ENCODE measurements around the gene DCAF12L2.
"Not testable (repeated sequence)": the region's sequence is repeated elsewhere in the genome, so short reads cannot be mapped to it uniquely, and the experiment has no call there.

The DCAF12L2 gene
- 0 to 0.33 (median 0) reads per million in 17 experiments for total RNA-seq

DNA sequence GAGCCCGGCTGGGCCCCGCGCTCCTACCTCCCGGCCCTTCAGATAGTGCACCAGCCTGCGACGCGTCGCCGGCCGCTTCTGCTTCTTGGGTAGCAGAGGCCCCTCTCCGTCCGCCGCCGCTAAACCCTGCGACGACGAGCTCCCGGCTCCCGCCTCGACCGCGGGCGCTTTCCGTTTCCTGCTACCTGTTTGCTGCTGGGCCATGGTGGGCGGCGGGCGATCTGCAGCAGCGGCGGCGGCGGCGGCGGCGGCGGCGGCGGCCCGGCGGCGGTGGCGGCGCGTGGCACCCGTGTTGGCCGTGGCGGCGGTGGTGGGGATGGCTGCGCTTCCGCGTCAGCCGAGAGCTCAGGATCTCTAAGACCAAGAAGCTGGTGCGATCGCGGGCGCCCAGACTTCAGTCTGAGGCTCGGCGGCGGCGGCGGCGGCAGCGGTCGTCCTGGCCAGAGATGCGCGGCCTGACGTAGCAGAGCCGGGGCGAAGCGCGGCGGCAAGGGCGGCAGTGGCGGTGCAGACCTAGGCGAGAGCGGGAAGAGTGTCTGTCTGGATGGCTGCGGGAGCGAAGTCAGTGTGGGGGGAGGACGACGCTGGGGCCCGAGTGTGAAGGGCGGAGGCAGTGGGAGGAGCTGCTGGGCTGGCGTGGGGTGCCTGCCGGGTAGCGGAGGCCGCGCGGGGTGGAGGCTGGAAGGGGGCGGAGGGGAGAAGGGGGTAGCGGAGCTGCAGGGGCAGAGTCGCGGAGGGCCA, at the start of gene DCAF12L2:
Gene DCAF12L2 (minus strand): TSS at position 569 of the 741 bp plus-strand sequence. CDS start 365 bp downstream, at position 204.
- no peak for DNase-seq

DNA sequence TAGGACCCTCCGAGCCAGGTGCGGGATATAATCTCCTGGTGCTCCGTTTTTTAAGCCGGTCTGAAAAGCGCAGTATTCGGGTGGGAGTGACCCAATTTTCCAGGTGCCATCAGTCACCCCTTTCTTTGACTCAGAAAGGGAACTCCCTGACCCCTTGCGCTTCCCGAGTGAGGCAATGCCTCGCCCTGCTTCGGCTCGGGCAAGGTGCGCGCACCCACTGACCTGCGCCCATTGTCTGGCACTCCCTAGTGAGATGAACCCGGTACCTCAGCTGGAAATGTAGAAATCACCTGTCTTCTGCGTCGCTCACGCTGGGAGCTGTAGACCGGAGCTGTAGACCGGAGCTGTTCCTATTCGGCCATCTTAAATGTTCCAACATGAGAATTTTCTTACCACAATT, 24.8 kb upstream of the DCAF12L2 start:
- not testable (repeated sequence) for DNase-seq

GRCh38 chrX:126177133-126177840, 11.2 kb upstream of the DCAF12L2 start:
- DNase-seq = no peak

DNA sequence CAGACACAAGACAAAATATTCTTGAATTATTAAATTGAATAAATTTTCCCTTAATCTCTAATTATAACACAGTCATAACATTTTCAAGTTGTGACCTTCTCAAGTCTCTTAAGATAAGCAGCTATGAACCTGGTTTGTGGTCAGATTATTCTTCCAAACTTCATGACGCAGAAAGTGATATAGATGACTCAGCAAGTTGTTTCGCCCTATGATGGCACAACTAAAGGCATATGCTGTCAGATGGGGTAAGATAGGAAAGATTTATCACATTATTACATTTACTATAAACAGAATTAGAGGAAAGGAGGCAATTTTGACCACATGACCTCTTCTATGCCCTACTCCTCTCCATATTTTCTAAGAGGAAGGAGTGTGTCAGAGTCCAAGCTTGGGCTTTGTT, 4.6 kb upstream of the DCAF12L2 start:
- no peak for DNase-seq

DNA sequence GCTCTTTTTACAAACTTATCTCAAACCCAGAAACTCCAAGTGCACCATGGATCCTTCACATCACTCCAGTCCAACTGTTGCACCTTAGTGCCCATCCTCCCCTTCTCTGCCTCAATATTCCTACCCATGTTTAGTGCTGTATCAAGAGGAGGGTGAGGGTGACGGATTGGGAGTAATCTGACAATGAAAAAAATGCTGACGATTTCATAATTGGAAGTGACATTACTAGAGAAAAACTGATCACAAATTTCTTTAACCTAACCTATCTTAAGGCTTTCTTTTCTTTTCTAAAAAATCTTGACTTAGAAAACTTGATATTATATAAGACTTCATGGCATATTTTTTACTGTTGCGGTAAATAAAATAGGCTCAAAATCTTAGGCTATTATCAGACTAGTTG, 1.5 kb upstream of the DCAF12L2 start:
- DNase-seq = no peak

DNA sequence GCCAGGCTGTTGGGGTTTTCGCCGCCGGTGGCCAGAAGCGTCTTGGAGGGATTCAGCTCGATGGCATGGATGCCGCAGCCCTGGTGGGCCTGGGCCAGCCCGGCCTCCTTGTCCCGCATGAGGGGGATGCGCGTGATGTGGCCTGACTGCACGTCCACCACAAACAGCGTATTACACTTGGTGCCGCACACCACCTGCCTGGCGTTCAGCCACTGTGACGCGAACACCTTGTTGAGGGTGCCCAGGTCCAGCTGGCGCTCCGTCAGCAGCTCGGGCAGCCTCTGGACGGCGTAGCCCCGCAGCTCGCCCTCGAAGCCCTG, 728 bp downstream of the DCAF12L2 start:
- DNase-seq = no peak

- DNase-seq = no peak
Measured at GRCh38 chrX:126164689-126165400, 1.2 kb downstream of the DCAF12L2 start.

DNA sequence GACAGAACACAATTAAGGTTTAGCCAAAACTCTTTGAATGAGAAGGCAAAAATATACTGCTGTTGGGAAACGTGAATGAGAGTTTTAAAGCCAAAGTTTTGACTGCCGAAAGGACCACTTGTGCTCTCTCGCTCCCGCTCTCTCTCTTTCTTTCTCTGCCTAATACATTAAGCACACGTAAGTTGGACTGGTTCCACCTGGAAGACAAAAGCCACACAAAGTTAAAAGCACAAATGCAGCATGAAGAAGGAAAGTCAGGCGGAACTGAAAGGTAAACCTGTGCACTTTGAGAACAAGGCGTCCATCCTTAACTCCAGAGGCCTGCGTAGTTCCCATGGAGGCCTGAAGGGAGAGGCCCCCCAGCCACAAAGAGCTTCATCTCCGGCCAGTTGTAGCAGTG, 1.9 kb downstream of the DCAF12L2 start:
- no peak for DNase-seq

DNA sequence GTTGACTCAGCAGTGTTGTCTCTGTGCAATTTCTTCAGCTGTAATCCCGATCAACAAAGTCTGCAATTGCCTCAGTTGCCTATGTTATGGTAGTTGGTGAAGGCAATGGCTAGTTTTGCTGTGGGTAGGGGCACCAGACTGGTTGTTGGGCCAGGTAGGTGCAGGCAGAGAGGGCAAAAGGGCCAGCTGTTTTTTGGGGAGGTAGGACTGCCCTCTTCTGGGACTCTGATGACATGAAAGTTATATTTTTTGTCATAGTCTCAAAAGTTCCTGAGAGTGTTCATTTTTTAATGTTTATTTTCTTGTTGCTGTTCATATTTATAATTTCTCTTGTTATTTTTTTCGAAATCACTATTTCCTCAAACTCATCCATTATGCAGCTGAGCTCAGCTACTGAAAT, 25.1 kb downstream of the DCAF12L2 start:
- DNase-seq = no peak

GRCh38 chrX:126137899-126138298, 28.2 kb downstream of the DCAF12L2 start:
- DNase-seq = no peak

DNA sequence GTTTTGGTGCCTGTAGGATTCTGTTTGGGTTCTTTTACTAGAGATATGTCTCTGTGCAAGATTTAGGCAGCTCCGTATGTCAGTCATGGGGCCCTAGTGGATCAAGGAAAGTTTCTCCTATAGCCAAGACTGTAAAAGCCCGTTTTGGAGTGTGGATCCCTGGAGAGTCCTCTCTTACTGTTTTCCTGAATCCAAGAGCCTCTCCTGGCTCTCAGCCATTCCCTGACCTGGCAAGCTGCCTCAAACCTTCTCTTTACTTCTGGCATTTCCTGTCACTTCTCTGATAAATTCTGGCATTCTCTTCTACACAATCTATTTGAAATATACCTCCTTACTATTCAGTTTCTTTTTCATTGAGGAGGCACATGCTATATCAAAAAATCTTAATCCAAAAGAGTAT, 41.4 kb downstream of the DCAF12L2 start:
- no peak for DNase-seq
